GM21576 (cell line): ENCODE results near the gene CH25H.
"Not testable (repeated sequence)": the region's sequence is repeated elsewhere in the genome, so short reads cannot be mapped to it uniquely, and the experiment has no call there.

ENCODE experiments used
- ATAC-seq: cut with Tn5 transposase; IDR thresholded peaks from one replicate; pipeline ENCODE4 v1.9.1; 2021; ENCODE audit warnings: mild to moderate bottlenecking, moderate library complexity; ENCODE audit not compliant: unreplicated experiment

The CH25H gene

GRCh38 chr10:89202033-89202425 is 5.1 kb downstream of the CH25H start:
- ATAC-seq = no peak

DNA sequence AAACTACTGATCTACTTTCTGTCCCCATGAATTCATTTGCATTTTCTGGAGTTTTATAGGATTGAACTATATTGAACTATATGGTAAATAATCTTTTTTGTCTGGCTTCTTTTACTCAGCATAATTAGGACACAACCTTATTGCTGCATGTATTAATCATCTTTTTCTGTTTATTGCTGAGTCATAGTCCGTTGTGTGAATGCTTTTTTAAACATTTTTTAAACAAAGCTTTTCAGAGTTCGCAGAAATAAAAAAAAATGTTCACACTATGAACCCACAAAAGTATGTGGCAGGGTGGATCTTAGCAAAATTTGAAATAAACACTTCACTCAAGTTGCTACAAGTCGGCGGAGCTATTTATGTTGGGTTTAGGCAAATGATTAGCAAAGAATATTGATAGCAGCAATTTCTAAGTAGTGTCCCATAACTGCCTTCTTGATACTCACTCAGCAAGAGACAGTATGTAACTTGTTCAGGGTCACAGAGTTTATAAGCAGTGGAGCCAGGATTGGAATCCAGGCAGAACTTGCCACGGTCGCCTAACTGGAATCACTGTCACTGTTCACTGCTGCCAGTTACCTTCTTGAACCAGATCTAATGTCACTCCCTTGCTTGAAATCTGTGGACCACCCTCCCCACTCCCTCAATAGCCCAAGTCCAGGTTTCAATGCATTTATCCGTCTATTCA is 5.6 kb downstream of the CH25H start:
- no peak for ATAC-seq

GRCh38 chr10:89197473-89197872 is 9.6 kb downstream of the CH25H start:
- no peak for ATAC-seq

GRCh38 chr10:89191301-89191700 is 15.8 kb downstream of the CH25H start:
- not testable (repeated sequence) for ATAC-seq

GRCh38 chr10:89189211-89189734 is 17.8 kb downstream of the CH25H start:
- no peak for ATAC-seq

DNA sequence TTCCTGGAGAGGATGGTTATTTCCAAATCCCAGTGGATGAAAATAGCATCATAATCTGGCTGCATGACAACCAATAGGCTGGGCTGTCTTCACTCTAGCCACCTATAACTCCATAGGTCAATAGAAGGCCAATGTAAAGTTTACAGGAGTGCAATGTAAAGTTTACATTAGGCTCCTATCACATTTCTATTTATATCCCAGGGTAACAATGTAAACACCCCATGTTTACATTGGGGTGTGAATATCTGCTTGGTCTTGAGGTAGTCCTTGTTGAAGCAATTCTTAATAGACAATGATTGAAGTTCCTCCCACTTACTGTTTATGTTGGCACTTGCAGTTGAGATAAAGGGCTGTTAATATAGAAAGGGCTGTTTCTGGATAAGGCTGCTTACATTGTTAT is 21.5 kb downstream of the CH25H start:
- ATAC-seq = no peak

DNA sequence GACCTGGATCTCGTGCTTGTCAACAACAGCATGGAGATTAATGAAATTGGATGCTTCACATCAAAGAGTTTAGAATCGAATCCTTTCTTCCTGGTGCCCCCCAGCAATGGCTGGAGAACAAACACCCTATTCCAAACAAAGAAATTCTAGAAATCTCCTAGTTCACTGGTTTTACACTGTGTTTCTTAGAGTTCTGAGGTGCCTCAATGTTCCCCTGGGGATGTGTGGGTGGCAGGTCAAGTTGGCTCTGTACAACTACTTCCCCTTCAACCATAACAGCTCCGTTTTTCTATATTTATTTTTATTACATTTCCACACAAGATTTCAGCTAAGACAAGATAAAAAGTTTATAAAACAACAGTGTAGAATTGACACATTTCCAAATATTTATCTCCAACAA is 22.5 kb downstream of the CH25H start:
- no peak for ATAC-seq

DNA sequence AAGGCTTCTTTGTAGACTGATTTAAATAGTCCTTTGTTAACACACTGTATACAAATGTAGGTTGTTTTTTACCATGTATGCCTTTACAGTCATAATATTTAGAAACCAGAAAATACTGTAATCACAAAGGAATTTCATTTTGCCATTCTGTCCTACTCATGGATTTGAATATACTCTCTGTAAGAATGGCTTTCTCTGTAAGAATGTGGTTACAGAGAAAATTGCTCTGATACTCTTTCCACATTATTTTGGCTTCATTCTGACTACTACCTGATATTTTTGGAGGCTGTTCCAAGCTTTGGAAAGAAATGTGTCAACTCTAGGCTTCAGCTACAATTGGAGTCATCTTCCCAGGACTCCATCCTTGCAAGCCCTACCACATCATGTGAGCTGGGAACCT is 23.5 kb downstream of the CH25H start:
- ATAC-seq = no peak

DNA sequence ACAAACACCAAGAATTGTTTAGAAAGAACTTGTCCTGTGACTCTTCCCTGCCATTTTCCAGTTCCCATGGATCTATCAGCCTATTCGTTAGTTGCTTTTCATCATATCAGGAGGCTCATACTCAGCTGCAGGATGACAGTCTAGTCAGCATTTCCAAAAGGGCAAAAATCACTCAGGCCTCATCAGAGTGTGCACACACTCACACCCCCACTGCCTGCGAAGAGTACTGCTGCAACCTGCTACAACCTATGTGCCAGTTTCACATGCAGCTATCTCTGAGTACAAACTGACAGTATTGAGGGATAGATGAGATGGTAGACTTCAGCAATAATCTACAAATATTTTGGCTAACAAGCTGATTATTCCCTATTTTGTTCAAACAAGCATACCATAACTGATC is 24.2 kb downstream of the CH25H start:
- ATAC-seq = no peak

DNA sequence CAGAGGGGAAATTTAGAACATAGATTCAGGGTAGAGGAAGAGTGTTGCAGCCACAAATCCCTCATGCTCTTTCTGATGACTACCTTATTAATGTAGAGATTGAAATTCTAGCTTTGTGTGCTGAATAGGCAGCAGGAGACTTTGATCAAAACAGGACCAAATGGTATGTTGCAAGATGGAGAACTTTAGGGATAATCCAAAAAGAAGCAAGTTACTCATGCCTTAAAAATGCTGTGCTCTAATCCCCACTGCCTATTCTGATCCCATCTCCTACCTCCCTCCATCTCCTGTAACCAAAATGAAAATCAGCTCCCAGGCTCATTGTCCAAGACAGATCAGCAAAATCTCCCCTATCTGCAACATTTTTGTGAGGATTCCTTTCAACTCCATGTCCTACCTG is 31.3 kb downstream of the CH25H start:
- no peak for ATAC-seq

- ATAC-seq = no peak
Measured at GRCh38 chr10:89173075-89173474, 34.0 kb downstream of the CH25H start.

DNA sequence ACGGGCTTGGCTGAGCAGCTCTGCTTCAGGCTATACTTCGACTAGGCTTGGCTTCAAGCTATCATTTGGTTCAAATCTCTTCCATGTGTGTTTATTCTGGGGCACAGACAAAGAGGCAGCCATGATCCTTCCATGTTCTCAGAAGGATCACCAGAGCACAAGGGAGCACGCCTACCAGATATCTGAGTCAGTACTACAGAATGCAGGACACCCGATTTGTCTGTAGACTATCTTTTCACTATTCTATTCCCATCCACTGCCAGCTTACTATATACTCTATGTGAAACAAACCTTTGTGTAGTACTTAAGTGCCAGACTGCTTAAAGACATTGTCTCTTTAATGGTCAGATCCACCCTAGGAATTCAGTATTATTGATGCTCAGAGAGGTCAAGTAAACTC is 35.1 kb downstream of the CH25H start:
- no peak for ATAC-seq

DNA sequence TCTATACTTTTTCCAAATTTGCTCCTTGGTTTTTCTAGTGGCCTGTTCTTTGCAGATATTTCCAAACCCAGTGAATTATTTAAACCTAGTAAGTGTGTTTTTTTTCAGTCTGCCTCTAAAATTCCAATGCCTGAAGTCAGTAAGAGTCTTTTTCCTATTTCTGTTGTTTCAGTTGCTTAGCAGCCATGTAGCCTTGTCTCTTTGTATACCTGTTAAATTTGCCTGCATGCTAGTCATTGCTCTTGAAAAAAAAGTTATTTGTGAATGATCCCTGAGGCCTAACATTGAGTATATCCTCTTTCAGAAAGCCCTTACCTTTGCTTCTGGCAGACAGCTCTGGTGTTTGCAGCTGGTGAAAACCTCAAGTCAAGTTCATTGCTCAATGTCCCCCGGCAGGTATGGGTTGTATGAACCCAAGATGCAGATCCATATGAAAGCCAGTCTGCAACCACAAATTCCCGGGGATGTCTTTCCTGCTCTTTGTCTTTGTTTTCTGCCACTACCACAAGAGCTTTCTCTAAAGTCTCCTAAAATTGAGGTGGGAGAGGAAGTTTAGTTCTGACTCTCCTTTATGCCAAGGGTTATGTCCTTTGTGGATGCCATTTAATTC is 35.7 kb downstream of the CH25H start:
- no peak for ATAC-seq

GRCh38 chr10:89168354-89168900 is 38.7 kb downstream of the CH25H start:
- ATAC-seq = not testable (repeated sequence)

- ATAC-seq = no peak
Measured at GRCh38 chr10:89167915-89168314, 39.2 kb downstream of the CH25H start.

GRCh38 chr10:89165923-89166322 is 41.2 kb downstream of the CH25H start:
- ATAC-seq = no peak

DNA sequence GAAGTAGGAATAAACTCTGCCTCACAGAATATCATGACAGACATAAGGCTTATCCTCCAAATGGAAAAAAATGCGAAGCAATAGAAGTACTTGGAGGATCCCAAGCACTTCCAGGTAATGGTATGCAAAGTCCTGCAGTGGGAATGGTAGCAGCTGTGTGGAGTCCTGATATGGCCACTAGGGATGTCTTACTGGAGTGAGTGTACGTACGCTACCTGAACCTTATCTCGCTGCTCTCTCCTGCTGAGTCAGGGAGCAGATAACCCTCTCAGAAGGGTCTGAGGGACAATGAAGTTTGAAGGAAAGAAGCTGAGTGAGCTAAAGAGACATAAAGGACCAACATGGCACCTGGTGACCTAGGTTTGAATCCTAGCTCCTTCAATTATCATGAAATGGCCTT is 42.2 kb downstream of the CH25H start:
- no peak for ATAC-seq

- ATAC-seq = peak; percentile 23
Measured at GRCh38 chr10:89164080-89164479, 43.0 kb downstream of the CH25H start.

DNA sequence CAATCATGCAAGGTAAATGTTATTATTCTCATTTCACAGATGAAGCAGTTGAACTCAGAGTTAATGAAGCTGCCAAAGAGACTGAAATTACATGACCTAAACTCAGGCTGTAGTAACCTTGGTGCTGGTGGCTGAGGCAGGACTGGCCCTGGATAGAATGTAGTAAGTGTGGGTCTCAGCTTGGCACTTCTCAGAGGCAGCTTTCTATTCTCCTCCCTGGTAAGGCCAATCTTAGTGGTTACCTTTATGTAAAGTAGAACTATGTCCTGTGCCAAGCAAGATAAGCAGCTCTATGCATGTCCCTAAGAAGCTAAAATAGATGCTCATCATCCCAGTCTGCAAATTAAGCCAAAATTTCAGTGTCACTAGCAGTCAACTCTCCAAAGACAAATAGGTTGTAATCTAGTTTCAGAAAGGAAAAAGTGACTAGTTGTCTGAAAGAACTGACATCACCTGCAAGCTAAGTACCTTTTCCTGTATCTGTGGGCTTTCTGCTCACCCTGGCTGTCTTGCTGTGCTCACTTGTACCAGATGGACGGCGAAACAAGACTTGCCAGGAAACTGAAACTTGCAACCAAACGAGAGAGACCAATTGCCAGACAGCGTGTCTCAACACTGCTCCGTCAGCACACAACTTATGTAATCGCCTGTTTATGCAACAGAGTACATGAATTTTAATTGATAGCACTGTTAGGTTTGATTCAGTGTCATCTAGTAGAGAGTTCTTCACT is 43.7 kb downstream of the CH25H start:
- ATAC-seq = peak; percentile 96

DNA sequence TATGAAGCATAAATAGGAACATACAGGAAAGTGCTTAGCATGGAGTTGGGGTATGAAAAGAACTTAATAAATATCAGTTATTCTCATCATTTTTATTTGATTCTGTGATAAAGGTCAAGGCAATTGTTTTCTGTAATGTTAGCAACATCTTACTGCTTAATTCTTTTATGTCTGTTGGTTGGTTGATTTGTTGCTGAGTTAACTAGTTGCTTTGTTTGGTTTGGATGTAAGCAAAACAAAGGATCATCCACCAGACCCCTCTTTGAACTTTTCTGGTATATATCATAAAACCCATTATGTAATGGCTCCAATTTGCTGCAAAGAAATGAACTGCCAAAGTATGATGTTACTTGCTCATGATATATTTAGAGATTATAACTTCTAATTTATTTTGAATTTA is 44.5 kb downstream of the CH25H start:
- no peak for ATAC-seq

- no peak for ATAC-seq
Measured at GRCh38 chr10:89160339-89160738, 46.8 kb downstream of the CH25H start.

DNA sequence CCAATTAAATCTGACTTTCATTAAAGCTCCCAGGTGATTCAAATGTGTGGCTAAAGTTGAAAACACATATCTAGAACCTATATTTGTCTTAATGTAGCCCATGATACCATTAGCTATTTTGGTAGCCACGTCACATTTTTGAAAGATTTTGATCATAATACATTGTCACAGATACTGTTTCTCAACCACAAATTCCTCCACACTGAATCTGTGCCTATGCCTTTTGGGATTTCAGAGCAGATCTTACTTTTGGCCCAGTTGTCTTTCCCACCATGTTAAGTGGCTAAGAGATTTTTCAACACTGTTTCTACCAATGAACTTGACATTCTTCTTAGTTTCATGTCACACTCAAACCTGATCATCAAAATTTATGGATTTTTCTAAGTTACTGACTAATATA is 47.4 kb downstream of the CH25H start:
- ATAC-seq = no peak
